Activated effector memory CD4-positive, alpha-beta T cell treated with Interleukin-2 at 50 U/mL for 16 hours (primary cell): ENCODE data around the gene WWOX.

Experiments used
- DNase-seq: peaks from one replicate; pipeline ENCODE4 v3.0.0-alpha.2; 2020

WWOX gene

GRCh38 chr16:78198288-78198687 lies 98.8 kb downstream of the WWOX start:
- no peak for DNase-seq

- DNase-seq: no peak
These were observed 100.0 kb downstream of the WWOX start for GRCh38 chr16:78199325-78200022.

- DNase-seq: no peak
These were observed 100.6 kb downstream of the WWOX start for GRCh38 chr16:78200023-78200389.

- DNase-seq: no peak
These were observed 101.2 kb downstream of the WWOX start for GRCh38 chr16:78200623-78201096.

- DNase-seq: no peak
These were observed 106.1 kb downstream of the WWOX start for GRCh38 chr16:78205506-78205905.

- no peak for DNase-seq
These were observed 107.3 kb downstream of the WWOX start for GRCh38 chr16:78206623-78207223.

GRCh38 chr16:78209951-78210661 lies 110.7 kb downstream of the WWOX start:
- no peak for DNase-seq

- no peak for DNase-seq
These were observed 111.7 kb downstream of the WWOX start for GRCh38 chr16:78211020-78211599.

- no peak for DNase-seq
These were observed 112.5 kb downstream of the WWOX start for GRCh38 chr16:78211946-78212345.

GRCh38 chr16:78212674-78213073 lies 113.2 kb downstream of the WWOX start:
- no peak for DNase-seq

- no peak for DNase-seq
These were observed 114.3 kb downstream of the WWOX start for GRCh38 chr16:78213751-78214150.

- no peak for DNase-seq
These were observed 115.8 kb downstream of the WWOX start for GRCh38 chr16:78215222-78215621.

GRCh38 chr16:78216166-78216745 lies 116.8 kb downstream of the WWOX start:
- no peak for DNase-seq

GRCh38 chr16:78217276-78217675 lies 117.8 kb downstream of the WWOX start:
- DNase-seq: no peak

- DNase-seq: no peak
These were observed 118.8 kb downstream of the WWOX start for GRCh38 chr16:78218279-78218678.

GRCh38 chr16:78218856-78219651 lies 119.6 kb downstream of the WWOX start:
- DNase-seq: no peak

GRCh38 chr16:78220571-78220970 lies 121.1 kb downstream of the WWOX start:
- DNase-seq: no peak

GRCh38 chr16:78221892-78222291 lies 122.4 kb downstream of the WWOX start:
- no peak for DNase-seq

GRCh38 chr16:78224342-78224741 lies 124.9 kb downstream of the WWOX start:
- no peak for DNase-seq

GRCh38 chr16:78225919-78226318 lies 126.5 kb downstream of the WWOX start:
- no peak for DNase-seq

- DNase-seq: no peak
These were observed 128.4 kb downstream of the WWOX start for GRCh38 chr16:78227855-78228254.

GRCh38 chr16:78228704-78229103 lies 129.2 kb downstream of the WWOX start:
- no peak for DNase-seq

- no peak for DNase-seq
These were observed 131.4 kb downstream of the WWOX start for GRCh38 chr16:78230832-78231231.
